ENCODE data around the gene SV2C.

DNA sequence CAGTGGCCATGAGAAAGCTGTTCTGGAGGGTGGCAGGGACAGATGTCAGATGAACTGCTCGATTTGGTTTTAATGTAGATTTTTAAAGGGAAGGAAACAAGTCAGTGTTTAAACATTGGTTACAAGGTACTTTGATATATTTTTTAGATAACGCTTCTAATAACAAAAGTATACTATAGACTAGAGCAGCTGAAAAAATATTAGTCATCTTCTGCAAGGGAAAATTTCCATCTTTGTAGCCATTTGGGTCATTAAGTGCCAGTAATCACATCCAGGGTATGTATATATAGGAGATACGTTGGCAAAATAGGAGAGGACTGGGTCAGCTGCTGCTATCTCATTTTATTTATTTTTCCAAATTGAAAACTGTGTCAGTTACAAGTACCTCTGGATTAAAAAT is 69.0 kb downstream of the SV2C start:
- TF ChIP-seq, protein P1, sequence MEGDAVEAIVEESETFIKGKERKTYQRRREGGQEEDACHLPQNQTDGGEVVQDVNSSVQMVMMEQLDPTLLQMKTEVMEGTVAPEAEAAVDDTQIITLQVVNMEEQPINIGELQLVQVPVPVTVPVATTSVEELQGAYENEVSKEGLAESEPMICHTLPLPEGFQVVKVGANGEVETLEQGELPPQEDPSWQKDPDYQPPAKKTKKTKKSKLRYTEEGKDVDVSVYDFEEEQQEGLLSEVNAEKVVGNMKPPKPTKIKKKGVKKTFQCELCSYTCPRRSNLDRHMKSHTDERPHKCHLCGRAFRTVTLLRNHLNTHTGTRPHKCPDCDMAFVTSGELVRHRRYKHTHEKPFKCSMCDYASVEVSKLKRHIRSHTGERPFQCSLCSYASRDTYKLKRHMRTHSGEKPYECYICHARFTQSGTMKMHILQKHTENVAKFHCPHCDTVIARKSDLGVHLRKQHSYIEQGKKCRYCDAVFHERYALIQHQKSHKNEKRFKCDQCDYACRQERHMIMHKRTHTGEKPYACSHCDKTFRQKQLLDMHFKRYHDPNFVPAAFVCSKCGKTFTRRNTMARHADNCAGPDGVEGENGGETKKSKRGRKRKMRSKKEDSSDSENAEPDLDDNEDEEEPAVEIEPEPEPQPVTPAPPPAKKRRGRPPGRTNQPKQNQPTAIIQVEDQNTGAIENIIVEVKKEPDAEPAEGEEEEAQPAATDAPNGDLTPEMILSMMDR (IDR thresholded peaks at IDR 0.05), result no peak
- TF ChIP-seq POLR2AphosphoS5 (IDR thresholded peaks at IDR 0.05), result no peak
